Suprapubic skin (tissue), 4 donors: ENCODE measurements around the gene MAD1L1. TPM values are rescaled to one million over a fixed set of nuclear protein-coding genes. Genes with fewer than 3 reads are reported as not detected.

ENCODE experiments used
- DNase-seq, 2 donors: peaks; one replicate each; pipeline ENCODE4 v3.0.0-alpha.2; 2019; ENCODE audit warnings: low spot score in 2 of 2
- H3K27ac ChIP-seq: fragments of 200-600 bp; sonication (generic); one replicate; pipeline ENCODE4 v1.5.1; 2019
- H3K27me3 ChIP-seq: fragments of 200-600 bp; sonication (generic); one replicate; pipeline ENCODE4 v1.5.1; 2019
- H3K36me3 ChIP-seq: fragments of 200-600 bp; sonication (generic); one replicate; pipeline ENCODE4 v1.5.1; 2019
- H3K4me1 ChIP-seq: fragments of 200-600 bp; sonication (generic); one replicate; pipeline ENCODE4 v1.5.1; 2019
- H3K4me3 ChIP-seq: fragments of 200-600 bp; sonication (generic); one replicate; pipeline ENCODE4 v1.5.1; 2019; ENCODE audit warnings: mild to moderate bottlenecking
- H3K9me3 ChIP-seq: fragments of 200-600 bp; sonication (generic); one replicate; pipeline ENCODE4 v1.5.1; 2019
- CTCF ChIP-seq, 2 donors: fragments of 200-600 bp in 1 of 2; fragments of 450-650 bp in 1 of 2; sonication (generic) in 1 of 2; IDR thresholded peaks; one replicate each; pipeline ENCODE4 v1.5.1; 2016 to 2019; ENCODE audit warnings: antibody characterized with exemption in 2 of 2, mild to moderate bottlenecking in 1 of 2, moderate library complexity in 1 of 2
- EP300 ChIP-seq: sonication (generic); formaldehyde crosslinking; IDR thresholded peaks from one replicate; pipeline ENCODE4 v1.6.1; 2017; ENCODE audit warnings: antibody characterized with exemption
- POLR2A ChIP-seq, 2 donors: fragments of 450-650 bp; IDR thresholded peaks; one replicate each; pipeline ENCODE4 v1.6.1; 2017; ENCODE audit warnings: antibody characterized with exemption in 2 of 2, mild to moderate bottlenecking in 2 of 2, moderate library complexity in 2 of 2
- POLR2AphosphoS5 ChIP-seq, 3 donors: sonication (generic); formaldehyde crosslinking; IDR thresholded peaks; one replicate each; pipeline ENCODE4 v1.6.1; 2017; ENCODE audit warnings: antibody characterized with exemption in 3 of 3
- WGBS: methylation state at CpG from one replicate; pipeline ENCODE4 v1.1.5; 2018; 5-methylcytosine and 5-hydroxymethylcytosine counted together
- total RNA-seq, 4 donors: library from RNA; depleted of rRNA; stranded (reverse); fragments of >200 nt; gene quantifications; one replicate each; pipeline ENCODE4 v1.1.0, GENCODE V29; 2016

Gene MAD1L1
- total RNA-seq, 4 donors from 2014 or later, result 53.2 to 69.8 (median 62.2) TPM

GRCh38 chr7:1906988-1907745, 325.6 kb downstream of the MAD1L1 start:
- DNase-seq, result no peak
- Histone ChIP-seq H3K27me3 (no peaks in the 10 kb centered on the region), H3K9me3 (no peaks in the 10 kb centered on the region), H3K36me3 (no peaks in the 10 kb centered on the region), H3K4me1 (no peaks in the 10 kb centered on the region), H3K27ac (no peak overlapping the region), H3K4me3 (no peak overlapping the region)
- 95% methylated on average over 17 of the region's 25 CpGs for WGBS
- TF ChIP-seq POLR2AphosphoS5 (IDR thresholded peaks at IDR 0.05) (no peak), CTCF (IDR thresholded peaks at IDR 0.05) (no peak), POLR2A (IDR thresholded peaks at IDR 0.05) (no peak), EP300 (no peak)

- H3K4me3 ChIP-seq, result no peak overlapping the region
- H3K9me3 ChIP-seq, result no peaks in the 10 kb centered on the region
- no peaks in the 10 kb centered on the region for H3K27me3 ChIP-seq
- H3K36me3 ChIP-seq, result no peaks in the 10 kb centered on the region
- no peak overlapping the region for H3K27ac ChIP-seq
- TF ChIP-seq EP300, result no peak
- TF ChIP-seq CTCF (IDR thresholded peaks at IDR 0.05), result no peak
- no peak for TF ChIP-seq POLR2A (IDR thresholded peaks at IDR 0.05)
- TF ChIP-seq POLR2AphosphoS5 (IDR thresholded peaks at IDR 0.05), result no peak
- WGBS, result 96% methylated on average over 25 of the region's 25 CpGs
- H3K4me1 ChIP-seq, result no peaks in the 10 kb centered on the region
- no peak for DNase-seq
Observed at GRCh38 chr7:1906087-1906830, 326.5 kb downstream of the MAD1L1 start.

DNA sequence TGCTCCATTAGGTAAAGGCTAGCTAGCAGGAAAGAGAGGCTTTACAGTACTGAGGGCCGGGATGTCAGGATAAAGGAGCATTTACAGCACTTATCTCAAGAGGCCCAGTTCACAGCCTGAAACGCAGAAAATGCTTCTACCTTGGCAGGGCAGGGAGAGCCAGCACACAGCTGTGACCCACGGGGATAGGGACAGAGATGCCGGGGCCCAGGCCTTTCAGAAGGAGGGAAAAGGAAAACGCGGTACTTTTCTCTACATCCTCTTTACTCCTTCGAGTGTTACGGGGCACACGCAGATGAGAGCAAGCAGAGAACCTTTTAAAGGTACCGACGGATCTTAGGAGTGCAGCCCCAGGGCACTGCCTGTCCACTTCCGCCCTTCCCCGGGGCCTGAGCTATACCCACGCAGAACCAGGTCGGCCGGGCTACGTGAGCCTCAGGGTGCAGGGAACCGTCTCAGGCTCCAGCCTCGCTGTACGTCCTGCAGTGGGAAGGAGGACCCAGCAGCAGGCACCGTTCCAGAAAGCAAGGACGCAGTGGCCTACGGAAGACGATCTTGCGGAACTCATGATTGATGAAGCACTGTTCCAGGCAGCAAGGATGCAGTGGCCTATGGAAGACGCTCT, 330.4 kb downstream of the MAD1L1 start:
- Histone ChIP-seq H3K36me3 (peaks cover 11% of the 10 kb centered on the region), H3K4me1 (no peaks in the 10 kb centered on the region), H3K27ac (no peak overlapping the region), H3K4me3 (no peak overlapping the region), H3K9me3 (no peaks in the 10 kb centered on the region), H3K27me3 (no peaks in the 10 kb centered on the region)
- WGBS, result 91% methylated on average over 22 of the region's 26 CpGs
- TF ChIP-seq EP300 (no peak), POLR2A (IDR thresholded peaks at IDR 0.05) (no peak), POLR2AphosphoS5 (IDR thresholded peaks at IDR 0.05) (no peak), CTCF (IDR thresholded peaks at IDR 0.05) (no peak)
- DNase-seq, result no peak

- no peaks in the 10 kb centered on the region for H3K9me3 ChIP-seq
- WGBS, result 91% methylated on average over 13 of the region's 18 CpGs
Observed at GRCh38 chr7:1901431-1902210, 331.1 kb downstream of the MAD1L1 start.

More at GRCh38 chr7:1901431-1902210, 331.1 kb downstream of the MAD1L1 start:
- DNase-seq, result peak in 1 of 2 donors; percentile 49
- Histone ChIP-seq H3K36me3 (peaks cover 14% of the 10 kb centered on the region), H3K4me1 (no peaks in the 10 kb centered on the region), H3K4me3 (no peak overlapping the region), H3K27ac (no peak overlapping the region), H3K27me3 (no peaks in the 10 kb centered on the region)
- no peak for TF ChIP-seq POLR2AphosphoS5 (IDR thresholded peaks at IDR 0.05)
- TF ChIP-seq POLR2A (IDR thresholded peaks at IDR 0.05), result no peak
- no peak for TF ChIP-seq CTCF (IDR thresholded peaks at IDR 0.05)
- no peak for TF ChIP-seq EP300
